ENCODE data around the gene SLC3A2.
"Not testable (repeated sequence)": the region's sequence is repeated elsewhere in the genome, so short reads cannot be mapped to it uniquely, and the experiment has no call there.

Gene SLC3A2

GRCh38 chr11:62880803-62881578, at the start of gene SLC3A2:
Gene SLC3A2, plus strand, starts transcription at chr11:62880896. Its CDS starts 128 bp downstream, at chr11:62881024.
- peak; percentile 87 to 100 for DNase-seq

GRCh38 chr11:62830904-62831519, 49.7 kb upstream of the SLC3A2 start:
- no peak for DNase-seq

DNA sequence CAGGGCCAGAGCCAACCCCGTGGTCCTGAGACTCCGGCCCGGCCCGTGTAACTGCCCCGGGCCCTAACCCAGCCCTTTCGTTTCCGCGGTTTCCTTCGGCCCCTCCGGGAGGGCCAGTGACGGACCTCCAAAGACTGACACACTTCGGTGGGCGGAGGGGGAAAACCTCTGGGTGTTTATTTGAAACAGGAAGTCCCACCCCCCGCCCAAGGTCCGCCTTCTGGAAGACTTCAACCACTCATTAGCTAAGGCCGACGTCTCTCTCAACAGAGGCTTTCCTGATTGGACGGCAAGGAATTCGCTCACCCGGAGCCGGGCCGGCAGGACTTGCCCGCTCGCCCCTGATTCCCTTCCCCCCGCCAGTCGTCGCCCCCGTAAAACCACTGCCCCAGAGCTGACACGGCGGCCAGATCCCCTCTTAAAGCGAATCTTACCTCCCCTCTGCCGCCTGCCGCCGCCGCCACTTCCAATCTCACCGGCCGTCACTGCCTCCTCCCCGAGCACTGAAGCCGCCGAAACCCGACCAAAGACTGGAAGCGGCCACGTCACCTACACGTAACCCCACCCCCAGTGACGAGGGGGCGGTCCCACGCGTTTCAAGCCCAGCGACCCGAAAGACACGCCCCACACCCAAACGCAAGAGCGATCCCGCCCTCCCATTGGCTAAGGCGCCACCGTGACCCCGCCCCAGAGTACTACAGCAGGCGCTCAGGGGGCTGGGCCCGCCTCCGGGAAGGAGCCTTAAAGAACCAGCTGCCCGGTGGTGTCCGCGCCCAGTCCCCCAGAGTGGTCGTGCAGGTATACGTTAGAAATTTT, 49.0 kb upstream of the SLC3A2 start, which contains the start of gene STX5:
Gene STX5, minus strand, starts transcription at position 532 of the 816 bp plus-strand sequence. CDS start 808 bp downstream, outside the sequence.
- DNase-seq: peak; percentile 97 to 99

- DNase-seq: no peak
Measured at GRCh38 chr11:62832336-62833234, 48.1 kb upstream of the SLC3A2 start, which contains the start of gene TEX54. Gene TEX54, minus strand, starts transcription at chr11:62832841.

- no peak for DNase-seq
Measured at GRCh38 chr11:62835336-62835735, 45.4 kb upstream of the SLC3A2 start.

DNA sequence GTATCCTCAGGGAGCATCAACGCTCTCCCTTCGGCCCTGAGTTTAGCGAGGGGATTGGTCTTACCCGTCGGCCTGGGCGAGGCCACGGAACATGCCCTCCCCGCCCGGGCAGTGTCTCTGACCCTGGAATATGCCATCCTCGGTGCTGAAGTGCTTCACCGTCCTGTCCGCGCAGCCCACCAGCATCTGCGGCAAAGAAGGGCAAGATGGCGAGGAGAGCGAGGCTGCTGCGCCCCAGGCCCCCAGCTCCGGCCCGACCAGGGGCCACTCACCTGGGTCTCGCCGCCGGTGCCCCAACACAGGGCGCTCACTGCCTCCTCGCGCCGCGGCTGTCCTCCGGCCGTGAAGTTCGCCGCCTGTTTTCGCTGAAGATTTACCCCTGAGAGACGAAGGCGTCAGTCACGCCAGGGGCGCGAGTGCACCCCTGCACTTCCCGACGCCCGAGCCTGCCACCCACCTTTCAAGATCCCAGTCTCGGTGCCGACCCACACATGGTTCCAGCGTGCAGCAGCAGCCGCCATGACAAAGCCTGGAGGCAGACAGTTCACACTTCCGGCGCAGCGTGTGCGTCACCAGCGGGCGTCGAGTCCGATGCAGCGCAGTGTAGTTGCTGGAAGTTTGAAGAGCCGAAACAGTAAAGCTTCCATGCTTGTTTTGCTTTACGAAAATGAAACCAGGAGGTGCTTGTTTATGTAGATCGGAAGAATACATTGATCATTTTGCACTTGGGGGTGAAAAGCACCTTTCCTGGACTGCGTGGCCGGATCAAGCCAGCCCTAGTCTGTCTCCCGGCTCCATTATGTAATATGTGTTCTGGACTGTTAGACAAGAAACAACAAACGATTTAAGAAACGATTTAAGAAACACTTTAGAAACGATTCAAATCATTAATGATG, 41.4 kb upstream of the SLC3A2 start, which contains the start of gene WDR74:
Gene WDR74, minus strand, starts transcription at position 541 of the 896 bp plus-strand sequence. Its CDS starts 20 bp downstream, at position 521.
- DNase-seq: peak; percentile 67 to 88

- peak in 1 of 2 donors; percentile 57 for DNase-seq
Measured at GRCh38 chr11:62840721-62841360, 39.9 kb upstream of the SLC3A2 start.

- DNase-seq: peak; percentile 74 to 98
Measured at GRCh38 chr11:62841361-62842170, 39.1 kb upstream of the SLC3A2 start.

- DNase-seq: peak in 1 of 2 donors; percentile 13
Measured at GRCh38 chr11:62842171-62842741, 38.4 kb upstream of the SLC3A2 start.

DNA sequence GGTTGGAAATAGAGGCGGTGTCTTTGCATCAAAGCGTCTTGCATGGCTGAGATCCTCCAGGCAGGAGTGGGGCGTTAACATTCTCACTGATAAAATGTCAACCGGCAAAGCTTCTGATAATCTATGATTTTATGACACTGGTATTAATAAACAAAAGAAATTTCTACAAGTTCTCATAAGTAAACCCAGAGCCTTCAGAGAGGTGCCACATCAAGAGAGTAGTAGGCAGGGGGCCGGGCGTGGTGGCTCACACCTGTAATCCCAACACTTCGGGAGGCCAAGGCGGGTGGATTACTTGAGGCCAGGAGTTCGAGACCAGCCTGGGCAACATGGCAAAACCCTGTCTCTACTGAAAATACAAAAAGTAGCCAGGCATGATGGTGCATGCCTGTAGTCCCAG, 37.8 kb upstream of the SLC3A2 start:
- DNase-seq: not testable (repeated sequence)

GRCh38 chr11:62843466-62843865, 37.2 kb upstream of the SLC3A2 start:
- no peak for DNase-seq

GRCh38 chr11:62844154-62844553, 36.5 kb upstream of the SLC3A2 start:
- DNase-seq: no peak

GRCh38 chr11:62846177-62846576, 34.5 kb upstream of the SLC3A2 start:
- DNase-seq: no peak

GRCh38 chr11:62847767-62848314, 32.9 kb upstream of the SLC3A2 start:
- no peak for DNase-seq

DNA sequence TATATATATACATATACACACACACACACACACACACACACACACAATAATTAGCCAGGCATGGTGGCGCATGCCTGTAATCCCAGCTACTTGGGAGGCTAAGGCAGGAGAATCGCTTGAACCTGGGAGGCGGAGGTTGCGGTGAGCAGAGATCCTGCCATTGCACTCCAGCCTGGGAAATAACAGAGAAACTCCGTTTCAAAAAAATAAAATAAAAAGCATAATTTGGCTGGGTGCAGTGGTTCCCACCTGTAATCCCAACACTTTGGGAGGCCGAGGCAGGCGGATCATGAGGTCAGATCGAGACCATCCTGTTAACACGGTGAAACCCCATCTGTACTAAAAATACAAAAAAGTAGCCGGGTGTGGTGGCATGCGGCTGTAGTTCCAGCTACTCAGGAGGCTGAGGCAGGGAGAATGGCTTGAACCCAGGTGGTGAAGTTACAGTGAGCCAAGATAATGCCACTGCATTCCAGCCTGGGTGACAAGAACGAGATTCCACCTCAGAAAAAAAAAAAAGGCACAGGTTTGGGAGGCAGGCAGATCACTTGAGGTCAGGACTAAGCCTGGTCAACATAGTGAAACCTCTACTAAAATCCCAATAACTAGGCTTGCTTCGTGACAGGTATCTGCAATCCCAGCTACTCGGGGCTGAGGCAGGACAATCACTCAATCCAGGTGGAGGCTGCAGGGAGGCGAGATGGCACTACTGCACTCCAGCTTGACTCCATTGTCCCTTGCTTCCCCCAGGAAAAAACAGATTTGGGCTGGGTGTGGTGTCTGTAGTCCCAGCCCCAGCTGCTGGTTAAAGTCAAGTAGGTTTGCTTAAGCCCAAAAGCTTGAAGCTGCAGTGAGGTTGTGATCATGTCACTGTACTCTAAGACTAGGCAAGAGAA, 29.5 kb upstream of the SLC3A2 start:
- DNase-seq: no peak

DNA sequence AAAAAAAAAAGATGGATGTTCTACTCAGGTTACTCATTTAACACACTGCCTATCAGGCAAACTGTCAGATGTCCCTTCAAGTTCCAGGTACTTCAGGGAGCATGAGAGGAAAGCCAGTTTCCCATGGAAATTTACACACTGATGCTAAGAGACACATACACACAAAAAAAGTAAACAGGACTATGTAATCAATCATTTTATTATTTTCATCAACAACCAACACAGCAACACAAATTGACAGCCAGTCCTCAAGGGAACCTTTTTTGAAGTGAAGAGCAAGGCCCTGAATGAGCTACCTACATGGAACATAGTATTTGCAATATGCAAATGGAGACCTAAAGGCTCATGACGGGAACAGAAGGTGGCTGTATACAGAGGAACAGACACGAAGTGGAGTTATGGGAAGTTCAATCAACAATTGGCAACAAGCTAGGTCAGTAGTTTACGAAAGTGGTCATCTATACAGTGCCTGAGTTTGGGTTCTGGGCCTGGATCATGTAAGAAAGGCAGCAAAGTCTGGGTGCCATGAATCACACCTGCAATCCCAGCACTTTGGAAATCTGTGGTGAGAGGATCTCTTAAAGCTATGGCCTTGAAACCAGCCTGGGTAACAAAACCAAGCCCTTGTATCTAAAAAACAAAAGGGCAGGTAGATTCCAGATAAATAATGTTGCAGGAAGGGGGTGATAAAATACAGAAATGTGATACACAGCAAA, 28.7 kb upstream of the SLC3A2 start:
- DNase-seq: no peak
